Fibroblast of skin of abdomen (primary cell): ENCODE measurements around the gene OR1L4. TPM values are rescaled to one million over a fixed set of nuclear protein-coding genes. Genes with fewer than 3 reads are reported as not detected.

Experiments used
- DNase-seq: peaks from one replicate; pipeline ENCODE4 v3.0.0-alpha.2; 2013
- polyA plus RNA-seq, 2 experiments: library from polyadenylated mRNA; unstranded; fragments of 120-200 nt; gene quantifications; one replicate each; pipeline ENCODE4 v1.2.1, GENCODE V29; 2013; ENCODE audit not compliant: insufficient read length in 2 of 2

The OR1L4 gene
- not detected for polyA plus RNA-seq (2013, experiment 1 of 2; ENCODE audit: insufficient read length)
- not detected for polyA plus RNA-seq (2013, experiment 2 of 2; ENCODE audit: insufficient read length)

- no peak for DNase-seq
Measured at GRCh38 chr9:122723690-122724089, at the start of gene OR1L4. Gene OR1L4 (plus strand): TSS chr9:122723990. CDS start chr9:122723990, 0 bp downstream.

GRCh38 chr9:122684851-122685250 lies 38.9 kb upstream of the OR1L4 start:
- DNase-seq: no peak

- DNase-seq: no peak
Measured at GRCh38 chr9:122695696-122696095, 28.1 kb upstream of the OR1L4 start.

- DNase-seq: no peak
Measured at GRCh38 chr9:122718038-122718437, 5.8 kb upstream of the OR1L4 start.

GRCh38 chr9:122719218-122719617 lies 4.6 kb upstream of the OR1L4 start:
- no peak for DNase-seq

- DNase-seq: no peak
Measured at GRCh38 chr9:122742003-122742402, 18.2 kb downstream of the OR1L4 start, which contains the start of gene OR1L6. Gene OR1L6 (plus strand): TSS chr9:122742303. CDS start chr9:122749848, 7,545 bp downstream.

GRCh38 chr9:122754825-122755224 lies 31.0 kb downstream of the OR1L4 start:
- no peak for DNase-seq

- no peak for DNase-seq
Measured at GRCh38 chr9:122767817-122768216, 44.0 kb downstream of the OR1L4 start.
